GM23338 (cell line): ENCODE data around the gene COPZ1. TPM values are rescaled to one million over a fixed set of nuclear protein-coding genes. Genes with fewer than 3 reads are reported as not detected.

Source experiments
- ATAC-seq: fragments of 200-7000 bp; cut with Tn5 transposase; 3 replicates; pipeline ENCODE4 v1.9.1; 2020
- DNase-seq: peaks from one replicate; pipeline ENCODE4 v3.0.0-alpha.2; 2015; ENCODE audit warnings: low spot score
- H2AFZ ChIP-seq: fragments of 200-600 bp; sonication (generic); 2 replicates; pipeline ENCODE4 v1.8.0; 2016; ENCODE audit warnings: antibody characterized with exemption, mild to moderate bottlenecking, moderate library complexity
- H3F3A ChIP-seq: fragments of 200-600 bp; sonication (generic); replicated peaks from 2 replicates; pipeline ENCODE4 v1.8.0; 2017; ENCODE audit warnings: antibody characterized with exemption, mixed run types, low read depth
- H3K27ac ChIP-seq: fragments of 200-600 bp; sonication (generic); 2 replicates; pipeline ENCODE4 v1.6.1; 2016; ENCODE audit warnings: low read depth
- H3K27me3 ChIP-seq: fragments of 200-600 bp; sonication (generic); 2 replicates; pipeline ENCODE4 v1.8.0; 2016; ENCODE audit warnings: mild to moderate bottlenecking, mixed run types, moderate library complexity; ENCODE audit not compliant: insufficient read depth
- H3K36me3 ChIP-seq: fragments of 200-600 bp; sonication (generic); 2 replicates; pipeline ENCODE4 v1.8.0; 2016; ENCODE audit warnings: mild to moderate bottlenecking; ENCODE audit not compliant: insufficient read depth
- H3K4me1 ChIP-seq: fragments of 200-600 bp; sonication (generic); 2 replicates; pipeline ENCODE4 v1.8.0; 2016; ENCODE audit warnings: mild to moderate bottlenecking, moderate library complexity; ENCODE audit not compliant: insufficient read depth
- H3K4me2 ChIP-seq: fragments of 200-600 bp; sonication (generic); 2 replicates; pipeline ENCODE4 v1.7.1; 2017; ENCODE audit warnings: mixed run types
- H3K4me3 ChIP-seq: fragments of 200-600 bp; sonication (generic); 2 replicates; pipeline ENCODE4 v1.6.1; 2016; ENCODE audit warnings: mixed run types
- H3K79me2 ChIP-seq: fragments of 200-600 bp; sonication (generic); replicated peaks from 2 replicates; pipeline ENCODE4 v1.8.0; 2017; ENCODE audit warnings: mild to moderate bottlenecking; ENCODE audit not compliant: insufficient read depth
- H3K9me2 ChIP-seq: fragments of 200-600 bp; sonication (generic); 2 replicates; pipeline ENCODE4 v1.8.0; 2017; ENCODE audit not compliant: insufficient read depth
- H4K20me1 ChIP-seq: fragments of 200-600 bp; sonication (generic); replicated peaks from 2 replicates; pipeline ENCODE4 v1.8.0; 2017; ENCODE audit warnings: mild to moderate bottlenecking; ENCODE audit not compliant: insufficient read depth
- H3K27ac Mint-ChIP-seq: 2 replicates; pipeline ENCODE4 v1.8.0; 2020; ENCODE audit warnings: inconsistent platforms, mild to moderate bottlenecking, moderate library complexity, mixed read lengths
- H3K27me3 Mint-ChIP-seq: 3 replicates; pipeline ENCODE4 v1.8.0; 2022; ENCODE audit warnings: low read depth, mild to moderate bottlenecking, moderate library complexity, mixed read lengths, inconsistent platforms; ENCODE audit not compliant: insufficient read depth, poor library complexity
- H3K36me3 Mint-ChIP-seq: 3 replicates; pipeline ENCODE4 v1.8.0; 2021; ENCODE audit warnings: low read depth, mild to moderate bottlenecking, inconsistent platforms, moderate library complexity, mixed read lengths
- H3K4me1 Mint-ChIP-seq: 3 replicates; pipeline ENCODE4 v1.8.0; 2020; ENCODE audit warnings: mild to moderate bottlenecking, inconsistent platforms, mixed read lengths
- H3K4me3 Mint-ChIP-seq: 3 replicates; pipeline ENCODE4 v1.8.0; 2021; ENCODE audit warnings: moderate library complexity, mild to moderate bottlenecking, inconsistent platforms, mixed read lengths
- H3K9me3 Mint-ChIP-seq: 3 replicates; pipeline ENCODE4 v1.8.0; 2020; ENCODE audit warnings: moderate library complexity, mild to moderate bottlenecking, inconsistent platforms, mixed read lengths
- CTCF ChIP-seq, 2 experiments: fragments of 200-600 bp in 1 of 2; sonication (generic) in 1 of 2; conservative IDR thresholded peaks; 2 replicates each; pipeline versions ENCODE4 v1.5.1 to v1.6.1; 2016 to 2017; ENCODE audit warnings: antibody characterized with exemption in 2 of 2, low read depth in 2 of 2, mild to moderate bottlenecking in 2 of 2, moderate library complexity in 1 of 2
- ZNF331 ChIP-seq: fragments of 250-450 bp; sonication (Bioruptor Pico); IDR thresholded peaks from 2 replicates; pipeline ENCODE4 v1.5.0; 2020; ENCODE audit warnings: low read depth, mild to moderate bottlenecking, moderate library complexity
- ZNF462 ChIP-seq: fragments of 250-450 bp; sonication (Bioruptor Pico); IDR thresholded peaks from 2 replicates; pipeline ENCODE4 v1.5.0; 2020; ENCODE audit warnings: mild to moderate bottlenecking, moderate library complexity
- polyA plus RNA-seq: library from polyadenylated mRNA; unstranded; fragments of >200 nt; fragmentation: Nextera tagmentation; extraction: Ambion mirVana; gene quantifications from 2 replicates; pipeline ENCODE4 v1.2.1, GENCODE V29; 2016
- total RNA-seq: library from RNA; depleted of rRNA; stranded (reverse); fragments of >200 nt; shearing (Covaris generic); gene quantifications from 2 replicates; pipeline ENCODE4 v1.2.3, GENCODE V29; 2014

COPZ1 gene
- total and polyA plus RNA-seq, 2 experiments from 2014 or later = 79.9 to 91.2 TPM

- peaks cover 39% of the 10 kb centered on the region for H3K36me3 Mint-ChIP-seq
- Histone ChIP-seq H3K4me2 (0 out of 2 replicates have a peak overlapping the region, but pooled peaks have one; percentile 60), H3K27ac (no peak overlapping the region), H3K9me2 (0 out of 2 replicates have a peak, but pooled peaks cover 9% of the 10 kb centered on the region), H3K27me3 (peaks cover 15% of the 10 kb centered on the region), H2AFZ (no peak overlapping the region), H3F3A (no peaks in the 10 kb centered on the region), H4K20me1 (no peaks in the 10 kb centered on the region; the same call in 1 of the 2 replicates), H3K79me2 (no peaks in the 10 kb centered on the region), H3K4me3 (no peak overlapping the region), H3K36me3 (0 out of 2 replicates have a peak, but pooled peaks cover 5% of the 10 kb centered on the region), H3K4me1 (peaks cover 34% of the 10 kb centered on the region)
- TF ChIP-seq ZNF331 (CRISPR knock-in tag) = no peak
- TF ChIP-seq CTCF (conservative IDR thresholded peaks at IDR 0.05; ENCODE audit: low read depth in 2 of 2) = peak; percentile 80 to 83
- peak; percentile 60; the same call in 1 of the 2 replicates for TF ChIP-seq ZNF462
- H3K9me3 Mint-ChIP-seq = no peaks in the 10 kb centered on the region
- H3K27me3 Mint-ChIP-seq = peaks cover 20% of the 10 kb centered on the region
- H3K4me1 Mint-ChIP-seq = peaks cover 38% of the 10 kb centered on the region
- H3K4me3 Mint-ChIP-seq = no peak overlapping the region; the same call in 2 of the 3 replicates
- peak; percentile 96 for DNase-seq
- ATAC-seq = peak; percentile 45
- H3K27ac Mint-ChIP-seq = no peak overlapping the region
Observed at GRCh38 chr12:54394281-54394719, 69.4 kb downstream of the COPZ1 start.
